CD14-positive monocyte (primary cell): Measurements from ENCODE around the gene INPP5E. TPM values are rescaled to one million over a fixed set of nuclear protein-coding genes. Genes with fewer than 3 reads are reported as not detected.

ENCODE experiments used
- DNase-seq, 3 donors: peaks; one replicate each; pipeline ENCODE4 v3.0.0-alpha.2; 2011 to 2022
- H2AFZ ChIP-seq: 2 replicates; pipeline ENCODE4 v1.6.0; 2012; ENCODE audit warnings: mild to moderate bottlenecking, low read depth, low read length, inconsistent platforms; ENCODE audit not compliant: insufficient read depth, poor library complexity, severe bottlenecking
- H3K27ac ChIP-seq, 2 donors: 1 replicate in 1 of 2; 2 replicates in 1 of 2; pipeline ENCODE4 v1.5.1; 2012 to 2013; ENCODE audit warnings: low read length in 2 of 2, control low read depth in 1 of 2, inconsistent platforms in 1 of 2, low read depth in 1 of 2, mild to moderate bottlenecking in 1 of 2
- H3K27me3 ChIP-seq, 2 donors: one replicate each; pipeline versions ENCODE4 v1.6.0 to v1.6.1; 2011 to 2013; ENCODE audit warnings: low read length in 2 of 2; ENCODE audit not compliant: control insufficient read depth in 2 of 2, insufficient read depth in 2 of 2
- H3K36me3 ChIP-seq, 2 donors: replicated peaks in 1 of 2; 1 replicate in 1 of 2; 2 replicates in 1 of 2; pipeline versions ENCODE4 v1.5.1 to v1.6.1; 2012 to 2013; ENCODE audit warnings: low read length in 2 of 2, control low read depth in 1 of 2, inconsistent platforms in 1 of 2, mild to moderate bottlenecking in 1 of 2; ENCODE audit not compliant: insufficient read depth in 2 of 2, control insufficient read depth in 1 of 2
- H3K4me1 ChIP-seq, 2 donors: 1 replicate in 1 of 2; 2 replicates in 1 of 2; pipeline versions ENCODE4 v1.5.1 to v1.6.1; 2012 to 2013; ENCODE audit warnings: low read length in 2 of 2, control low read depth in 1 of 2, inconsistent platforms in 1 of 2, mild to moderate bottlenecking in 1 of 2, moderate library complexity in 1 of 2; ENCODE audit not compliant: insufficient read depth in 2 of 2, control insufficient read depth in 1 of 2
- H3K4me2 ChIP-seq: replicated peaks from 2 replicates; pipeline ENCODE3; 2012; ENCODE audit warnings: low read length, moderate library complexity, mild to moderate bottlenecking; ENCODE audit not compliant: poor library complexity, severe bottlenecking; ENCODE audit errors: extremely low read depth
- H3K4me3 ChIP-seq, 3 experiments: fragments of 200-600 bp in 1 of 3; sonication (generic) in 1 of 3; replicated peaks in 1 of 3; 1 replicate in 2 of 3; 2 replicates in 1 of 3; pipeline ENCODE4 v1.5.1; 2011 to 2013; ENCODE audit warnings: low read length in 3 of 3, mild to moderate bottlenecking in 3 of 3, control low read depth in 2 of 3, low read depth in 2 of 3, inconsistent platforms in 1 of 3, moderate library complexity in 1 of 3
- H3K79me2 ChIP-seq: 2 replicates; pipeline ENCODE4 v1.6.0; 2012; ENCODE audit warnings: mild to moderate bottlenecking, control low read depth, inconsistent platforms, low read length, moderate library complexity; ENCODE audit not compliant: insufficient read depth
- H3K9ac ChIP-seq: 2 replicates; pipeline ENCODE4 v1.6.0; 2017; ENCODE audit warnings: low read length, mild to moderate bottlenecking; ENCODE audit not compliant: insufficient read depth, poor library complexity, severe bottlenecking
- H3K9me3 ChIP-seq, 2 donors: replicated peaks in 1 of 2; 1 replicate in 1 of 2; 2 replicates in 1 of 2; pipeline versions ENCODE4 v1.5.1 to v1.6.1; 2012 to 2013; ENCODE audit warnings: low read length in 2 of 2, control low read depth in 1 of 2; ENCODE audit not compliant: control insufficient read depth in 1 of 2, insufficient read depth in 1 of 2
- H4K20me1 ChIP-seq: 2 replicates; pipeline ENCODE4 v1.6.0; 2012; ENCODE audit warnings: mild to moderate bottlenecking, low read length, control low read depth, moderate library complexity; ENCODE audit not compliant: insufficient read depth
- H3K27ac Mint-ChIP-seq, 7 donors: one replicate each; pipeline ENCODE4 v1.8.0; 2020; ENCODE audit warnings: mild to moderate bottlenecking in 7 of 7, mixed read lengths in 7 of 7, moderate library complexity in 6 of 7, inconsistent platforms in 2 of 7
- H3K27me3 Mint-ChIP-seq, 3 donors: one replicate each; pipeline ENCODE4 v1.8.0; 2021 to 2022; ENCODE audit warnings: low read depth in 3 of 3, mild to moderate bottlenecking in 3 of 3, mixed read lengths in 3 of 3, moderate library complexity in 3 of 3, inconsistent platforms in 1 of 3
- H3K36me3 Mint-ChIP-seq, 2 donors: one replicate each; pipeline ENCODE4 v1.8.0; 2020; ENCODE audit warnings: mixed read lengths in 2 of 2, inconsistent platforms in 1 of 2, mild to moderate bottlenecking in 1 of 2
- H3K4me1 Mint-ChIP-seq: one replicate; pipeline ENCODE4 v1.8.0; 2020; ENCODE audit warnings: mild to moderate bottlenecking, mixed read lengths
- H3K4me3 Mint-ChIP-seq, 2 donors: one replicate each; pipeline ENCODE4 v1.8.0; 2020; ENCODE audit warnings: mild to moderate bottlenecking in 2 of 2, mixed read lengths in 2 of 2, moderate library complexity in 1 of 2
- H3K9me3 Mint-ChIP-seq, 7 donors: one replicate each; pipeline ENCODE4 v1.8.0; 2020 to 2022; ENCODE audit warnings: mixed read lengths in 7 of 7, mild to moderate bottlenecking in 6 of 7, moderate library complexity in 6 of 7, inconsistent platforms in 2 of 7
- CTCF ChIP-seq: fragments of 200-600 bp; IDR thresholded peaks from one replicate; pipeline ENCODE4 v1.8.0; 2022; ENCODE audit warnings: antibody characterized with exemption, mild to moderate bottlenecking
- WGBS: methylation state at CpG from one replicate; pipeline ENCODE4 v1.1.5; 2013; ENCODE audit warnings: missing lambda C conversion rate; ENCODE audit not compliant: insufficient coverage; 5-methylcytosine and 5-hydroxymethylcytosine counted together
- intact Hi-C, 2 donors: fragments of 100-400 bp; cut with micrococcal nuclease; formaldehyde crosslinking; loops; one replicate each; pipeline versions ENCODE4 v1.15.0 to v1.15.1; 2023
- polyA plus RNA-seq, 3 donors: library from polyadenylated mRNA; depleted of rRNA in 1 of 3; unstranded in 2 of 3; stranded (reverse) in 1 of 3; fragments of 300-500 nt in 2 of 3; fragments of >200 nt in 1 of 3; fragmentation: Illumina TruSeq in 2 of 3; gene quantifications; 1 replicate in 2 of 3; 2 replicates in 1 of 3; pipeline ENCODE4 v1.2.3, GENCODE V29; 2012 to 2021

INPP5E gene
- polyA plus RNA-seq, 3 donors, result 1.0 to 8.0 (median 1.0) TPM

GRCh38 chr9:136433043-136433715 is 6.5 kb downstream of the INPP5E start:
- WGBS, result 94% methylated on average over 33 of the region's 36 CpGs
- peaks cover 14% of the 10 kb centered on the region for H3K79me2 ChIP-seq
- peaks cover 21 to 31% of the 10 kb centered on the region in 2 donors for H3K36me3 ChIP-seq
- Mint-ChIP-seq H3K36me3 (peaks cover 11 to 54% of the 10 kb centered on the region in 2 donors), H3K27ac (no peak overlapping the region), H3K4me3 (no peak overlapping the region), H3K27me3 (peaks cover 3 to 5% (median 4%) of the 10 kb centered on the region in 3 donors), H3K4me1 (peaks cover 19% of the 10 kb centered on the region), H3K9me3 (peaks cover 0 to 2% (median 0%) of the 10 kb centered on the region in 7 donors)
- no peak overlapping the region for H3K4me3 ChIP-seq
- H3K4me2 ChIP-seq, result no peak overlapping the region
- H3K4me1 ChIP-seq, result peaks cover 10 to 11% of the 10 kb centered on the region in 2 donors
- no peak for TF ChIP-seq CTCF
- no peaks in the 10 kb centered on the region for H3K9me3 ChIP-seq
- no peak for DNase-seq
- no peak overlapping the region for H3K9ac ChIP-seq
- H4K20me1 ChIP-seq, result peaks cover 10% of the 10 kb centered on the region
- H3K27ac ChIP-seq, result no peak overlapping the region
- H2AFZ ChIP-seq, result no peak overlapping the region
- intact Hi-C loops, result no loop called here
- H3K27me3 ChIP-seq, result peaks cover 0 to under 1% of the 10 kb centered on the region in 2 donors

GRCh38 chr9:136432591-136432990 is 7.1 kb downstream of the INPP5E start:
- no peak for DNase-seq
- peaks cover 11 to 55% of the 10 kb centered on the region in 2 donors for H3K36me3 Mint-ChIP-seq
- Histone ChIP-seq H3K9me3 (no peaks in the 10 kb centered on the region), H2AFZ (no peak overlapping the region), H3K36me3 (peaks cover 21 to 31% of the 10 kb centered on the region in 2 donors), H3K27ac (no peak overlapping the region), H3K4me1 (peaks cover 4 to 5% of the 10 kb centered on the region in 2 donors), H4K20me1 (peaks cover 4% of the 10 kb centered on the region), H3K79me2 (peaks cover 8% of the 10 kb centered on the region), H3K4me3 (no peak overlapping the region), H3K27me3 (no peaks in the 10 kb centered on the region), H3K9ac (no peak overlapping the region), H3K4me2 (no peak overlapping the region)
- H3K4me3 Mint-ChIP-seq, result no peak overlapping the region
- H3K9me3 Mint-ChIP-seq, result peaks cover 0 to 2% (median 0%) of the 10 kb centered on the region in 7 donors
- peaks cover 0 to under 1% (median 0%) of the 10 kb centered on the region in 3 donors for H3K27me3 Mint-ChIP-seq
- intact Hi-C loops, result no loop called here
- no peak for TF ChIP-seq CTCF
- H3K4me1 Mint-ChIP-seq, result peaks cover 14% of the 10 kb centered on the region
- WGBS, result 94% methylated on average over 25 of the region's 26 CpGs
- no peak overlapping the region for H3K27ac Mint-ChIP-seq
